H1 (cell line): ENCODE data around the gene CYTH1. TPM values are rescaled to one million over a fixed set of nuclear protein-coding genes. Genes with fewer than 3 reads are reported as not detected.
A peak's percentile ranks its signal among the peaks of the same experiment; 100 is the strongest.

Source experiments
- CTCF ChIA-PET: fragments of 300-600 bp; sonication (Branson Sonifier 250); formaldehyde crosslinking; loops from one replicate; lab custom pipeline; 2021; ENCODE audit not compliant: partially characterized antibody; lab: Charles Lee
- POLR2A ChIA-PET: fragments of 300-600 bp; sonication (Branson Sonifier 250); formaldehyde crosslinking; loops from one replicate; lab custom pipeline; 2021; ENCODE audit warnings: inconsistent platforms; ENCODE audit not compliant: partially characterized antibody; lab: Charles Lee
- DNase-seq, 2 experiments: peaks; one replicate each; pipeline versions ENCODE4 v3.0.0 to v3.0.0-alpha.2; 2010 to 2022; ENCODE audit warnings: low spot score in 2 of 2, low read depth in 1 of 2, mixed read lengths in 1 of 2
- FAIRE-seq: peaks from 2 replicates; lab custom pipeline; 2011; peaks lifted over from hg19 to GRCh38; lab: Jason Lieb, UNC
- H2AFZ ChIP-seq: 2 replicates; pipeline ENCODE4 v1.8.1; 2012; ENCODE audit warnings: low read length, inconsistent platforms
- H2AK5ac ChIP-seq: 2 replicates; pipeline ENCODE4 v1.6.1; 2013; ENCODE audit warnings: low read depth, low read length
- H2BK120ac ChIP-seq: replicated peaks from 2 replicates; pipeline ENCODE3; 2013; ENCODE audit warnings: low read depth, low read length, inconsistent platforms
- H2BK12ac ChIP-seq: 2 replicates; pipeline ENCODE4 v1.6.1; 2013; ENCODE audit warnings: low read depth, low read length
- H2BK15ac ChIP-seq: 2 replicates; pipeline ENCODE4 v1.6.1; 2013; ENCODE audit warnings: low read length
- H2BK20ac ChIP-seq: 2 replicates; pipeline ENCODE4 v1.6.1; 2013; ENCODE audit warnings: low read length
- H2BK5ac ChIP-seq: 2 replicates; pipeline ENCODE4 v1.6.1; 2013; ENCODE audit warnings: low read depth, low read length
- H3K14ac ChIP-seq: 2 replicates; pipeline ENCODE4 v1.6.1; 2013; ENCODE audit warnings: inconsistent platforms; ENCODE audit not compliant: insufficient read length
- H3K18ac ChIP-seq: 2 replicates; pipeline ENCODE4 v1.6.1; 2013; ENCODE audit warnings: low read length; ENCODE audit errors: extremely low read depth
- H3K23ac ChIP-seq: 2 replicates; pipeline ENCODE4 v1.6.1; 2013; ENCODE audit warnings: inconsistent platforms; ENCODE audit not compliant: insufficient read length
- H3K23me2 ChIP-seq: 2 replicates; pipeline ENCODE4 v1.6.1; 2013; ENCODE audit warnings: low read depth, low read length
- H3K27ac ChIP-seq: 2 replicates; pipeline ENCODE4 v1.6.1; 2011; ENCODE audit warnings: low read depth, low read length, inconsistent platforms
- H3K27me3 ChIP-seq, 4 experiments: replicated peaks in 1 of 4; 1 replicate in 1 of 4; 2 replicates in 3 of 4; pipeline versions ENCODE4 v1.6.1 to v1.8.1; 2011 to 2013; ENCODE audit warnings: low read length in 3 of 4, mild to moderate bottlenecking in 3 of 4, inconsistent platforms in 2 of 4, mixed read lengths in 2 of 4, moderate library complexity in 1 of 4; ENCODE audit not compliant: control insufficient read depth in 3 of 4, insufficient read depth in 3 of 4; ENCODE audit errors: extremely low read depth in 1 of 4
- H3K36me3 ChIP-seq, 4 experiments: 2 replicates each; pipeline versions ENCODE4 v1.6.1 to v1.8.1; 2011 to 2013; ENCODE audit warnings: mild to moderate bottlenecking in 4 of 4, low read length in 3 of 4, moderate library complexity in 2 of 4, control low read depth in 1 of 4, inconsistent platforms in 1 of 4; ENCODE audit not compliant: insufficient read depth in 4 of 4, control insufficient read depth in 2 of 4
- H3K4ac ChIP-seq: replicated peaks from 2 replicates; pipeline ENCODE3; 2013; ENCODE audit warnings: low read length, low read depth, mixed read lengths, inconsistent platforms; ENCODE audit not compliant: insufficient read length
- H3K4me1 ChIP-seq, 4 experiments: replicated peaks in 1 of 4; 1 replicate in 1 of 4; 2 replicates in 3 of 4; pipeline versions ENCODE4 v1.6.1 to v1.8.1; 2011 to 2013; ENCODE audit warnings: low read length in 3 of 4, inconsistent platforms in 2 of 4, mixed read lengths in 1 of 4; ENCODE audit not compliant: insufficient read depth in 4 of 4, control insufficient read depth in 3 of 4
- H3K4me2 ChIP-seq, 2 experiments: 2 replicates each; pipeline versions ENCODE4 v1.6.1 to v1.8.1; 2011 to 2013; ENCODE audit warnings: low read depth in 2 of 2, low read length in 2 of 2, control low read depth in 1 of 2, inconsistent platforms in 1 of 2, mild to moderate bottlenecking in 1 of 2; ENCODE audit not compliant: insufficient read depth in 1 of 2
- H3K4me3 ChIP-seq, 4 experiments: fragments of 200-600, 300-600 bp in 1 of 4; sonication (generic), shearing (Covaris generic), sonication (Bioruptor Twin) in 1 of 4; 2 replicates each; pipeline versions ENCODE4 v1.5.1 to v1.8.1; 2011 to 2016; ENCODE audit warnings: low read length in 4 of 4, low read depth in 3 of 4, control low read depth in 2 of 4, inconsistent platforms in 2 of 4, mild to moderate bottlenecking in 2 of 4, mixed read lengths in 1 of 4, moderate library complexity in 1 of 4; ENCODE audit not compliant: insufficient read depth in 2 of 4; ENCODE audit errors: extremely low read depth in 1 of 4
- H3K56ac ChIP-seq: replicated peaks from 2 replicates; pipeline ENCODE3; 2013; ENCODE audit warnings: low read depth, mild to moderate bottlenecking, mixed read lengths, low read length, inconsistent platforms; ENCODE audit not compliant: insufficient read length
- H3K79me1 ChIP-seq: 2 replicates; pipeline ENCODE4 v1.6.1; 2013; ENCODE audit warnings: low read depth, low read length, control low read depth
- H3K79me2 ChIP-seq, 2 experiments: 2 replicates each; pipeline versions ENCODE4 v1.6.1 to v1.8.1; 2012 to 2013; ENCODE audit warnings: low read length in 2 of 2, mild to moderate bottlenecking in 2 of 2, inconsistent platforms in 1 of 2; ENCODE audit not compliant: insufficient read depth in 2 of 2, control insufficient read depth in 1 of 2
- H3K9ac ChIP-seq, 4 experiments: replicated peaks in 1 of 4; 1 replicate in 1 of 4; 2 replicates in 3 of 4; pipeline versions ENCODE4 v1.6.1 to v1.8.1; 2011 to 2013; ENCODE audit warnings: low read depth in 3 of 4, low read length in 3 of 4, control low read depth in 2 of 4, mild to moderate bottlenecking in 2 of 4, moderate library complexity in 2 of 4, inconsistent platforms in 1 of 4; ENCODE audit errors: extremely low read depth in 1 of 4
- H3K9me3 ChIP-seq, 2 experiments: 2 replicates each; pipeline versions ENCODE4 v1.6.1 to v1.8.1; 2012 to 2013; ENCODE audit warnings: mild to moderate bottlenecking in 2 of 2, moderate library complexity in 2 of 2, control low read depth in 1 of 2, inconsistent platforms in 1 of 2, low read depth in 1 of 2, low read length in 1 of 2, mixed read lengths in 1 of 2; ENCODE audit not compliant: insufficient read depth in 2 of 2
- H4K20me1 ChIP-seq, 2 experiments: replicated peaks in 1 of 2; 2 replicates each; pipeline versions ENCODE3 to v1.8.1; 2011 to 2013; ENCODE audit warnings: inconsistent platforms in 2 of 2, low read length in 2 of 2, mild to moderate bottlenecking in 1 of 2; ENCODE audit not compliant: insufficient read depth in 2 of 2, control insufficient read depth in 1 of 2
- H4K5ac ChIP-seq: 2 replicates; pipeline ENCODE4 v1.6.1; 2013; ENCODE audit warnings: low read length, low read depth, mixed read lengths, inconsistent platforms; ENCODE audit not compliant: insufficient read length
- H4K8ac ChIP-seq: 2 replicates; pipeline ENCODE4 v1.8.0; 2013; ENCODE audit warnings: mild to moderate bottlenecking, moderate library complexity, low read length, inconsistent platforms; ENCODE audit not compliant: insufficient read depth; ENCODE audit errors: extremely low read depth
- H4K91ac ChIP-seq: replicated peaks from 2 replicates; pipeline ENCODE3; 2013; ENCODE audit warnings: low read length, mixed read lengths, inconsistent platforms; ENCODE audit not compliant: insufficient read length
- ASH2L ChIP-seq: fragments of 200-600, 300-600 bp; sonication (generic); IDR thresholded peaks from one replicate; pipeline ENCODE4 v1.7.1; 2017; ENCODE audit warnings: low read length
- ATF2 ChIP-seq: IDR thresholded peaks from 2 replicates; pipeline ENCODE4 v1.6.1; 2012; ENCODE audit warnings: low read length, inconsistent platforms
- CHD1 ChIP-seq: IDR thresholded peaks from 2 replicates; pipeline ENCODE4 v1.6.1; 2012; ENCODE audit warnings: low read depth, low read length, improper control_type of control experiment
- GABPA ChIP-seq: IDR thresholded peaks from 2 replicates; pipeline ENCODE4 v1.6.1; 2011; ENCODE audit warnings: mild to moderate bottlenecking, low read length, moderate library complexity, borderline replicate concordance; ENCODE audit not compliant: insufficient read depth
- POU5F1 ChIP-seq: IDR thresholded peaks from 2 replicates; pipeline ENCODE4 v1.6.1; 2011; ENCODE audit warnings: low read depth, mild to moderate bottlenecking, low read length, moderate library complexity
- RAD21 ChIP-seq, 2 experiments: IDR thresholded peaks in 1 of 2; conservative IDR thresholded peaks in 1 of 2; 2 replicates each; pipeline ENCODE4 v1.6.1; 2011; ENCODE audit warnings: low read depth in 2 of 2, low read length in 2 of 2, improper control_type of control experiment in 1 of 2, inconsistent platforms in 1 of 2, mild to moderate bottlenecking in 1 of 2, moderate library complexity in 1 of 2
- SUZ12 ChIP-seq: fragments of 200-600 bp; sonication (generic); IDR thresholded peaks from 2 replicates; pipeline ENCODE4 v1.6.1; 2012; ENCODE audit warnings: mild to moderate bottlenecking, inconsistent platforms, low read length, moderate library complexity, mixed read lengths
- WGBS, 2 experiments: shearing (Covaris generic) in 1 of 2; methylation state at CpG; one replicate each; pipeline versions ENCODE4 v1.1.6 to v1.1.7; 2013 to 2015; ENCODE audit warnings: low lambda C conversion rate in 2 of 2, mixed read lengths in 2 of 2, inconsistent platforms in 1 of 2, low coverage in 1 of 2, missing lambda C conversion rate in 1 of 2; ENCODE audit not compliant: insufficient replicate concordance in 2 of 2, insufficient coverage in 1 of 2, insufficient read length in 1 of 2; ENCODE audit errors: extremely low coverage in 1 of 2, missing lambda C conversion rate in 1 of 2; 5-methylcytosine and 5-hydroxymethylcytosine counted together
- polyA plus RNA-seq, 7 experiments: library from polyadenylated mRNA; depleted of rRNA in 3 of 7; stranded (reverse) in 5 of 7; unstranded in 2 of 7; fragments of >200 nt in 5 of 7; fragments of 200-250 nt in 2 of 7; gene quantifications; 1 replicate in 5 of 7; 2 replicates in 1 of 7; 4 replicates in 1 of 7; pipeline versions ENCODE4 v1.2.1 to v1.2.3, GENCODE V29; 2011 to 2013; ENCODE audit warnings: missing spikeins in 2 of 7, mixed read lengths in 2 of 7
- total RNA-seq: library from RNA; stranded (reverse); fragmentation: NEBNext Ultra II Directional; extraction: Animal tissue kit (Norgen Biotek cat#: 25700); gene quantifications from 2 replicates; pipeline ENCODE4 v1.2.1, GENCODE V29; 2021

The CYTH1 gene
- total and polyA plus RNA-seq, 2 of the 8 experiments (the other 6 are each of a cell fraction or from before 2014, with no cell fraction given), result 12.8 to 14.8 TPM

DNA sequence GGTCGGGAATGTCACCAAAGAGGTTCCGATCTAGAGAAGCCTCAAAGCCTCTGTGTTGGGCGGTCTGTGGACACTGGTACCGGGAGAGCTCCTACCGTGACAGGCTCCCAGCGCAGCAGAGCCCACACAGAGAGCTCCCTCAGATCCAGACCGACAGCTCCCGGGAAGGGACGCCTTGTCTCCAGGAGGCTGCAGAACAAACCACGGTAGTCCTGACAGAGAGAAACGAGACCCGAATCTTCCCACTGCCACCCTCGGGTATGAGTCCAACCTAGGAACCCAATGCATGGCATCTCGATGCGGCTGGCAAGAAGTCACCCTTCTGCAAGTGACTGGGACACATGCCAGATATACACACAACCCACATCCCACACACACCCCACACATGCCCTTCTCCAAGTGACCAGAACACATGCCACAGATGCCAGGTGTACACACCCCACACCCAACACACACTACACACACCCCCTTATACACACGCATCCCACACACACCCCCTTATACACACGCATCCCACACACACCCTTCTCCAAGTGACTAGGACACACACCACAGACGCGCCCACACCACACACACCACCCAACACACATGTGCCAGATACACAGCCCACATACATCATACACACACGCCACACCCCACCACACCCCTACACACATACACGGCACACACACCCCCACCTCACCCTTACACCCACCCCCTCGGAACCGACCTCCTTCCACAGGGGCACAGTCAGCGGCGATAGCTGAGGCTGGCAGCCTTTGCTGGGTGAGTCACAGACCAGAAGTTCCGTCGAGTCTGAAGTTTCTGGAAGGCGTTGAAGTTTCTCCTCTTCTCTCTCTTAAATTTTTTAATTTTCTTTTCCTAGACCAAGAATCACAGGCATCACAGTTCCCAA, 15.9 kb upstream of the CYTH1 start:
- H3K4me3 ChIP-seq, result no peak overlapping the region
- 88 to 100% methylated on average over 2 to 28 of the region's 28 CpGs for WGBS, 2 experiments
- H4K8ac ChIP-seq, result peak overlapping the region; percentile 29; the same call in 1 of the 2 replicates
- ChIA-PET CTCF (interaction anchor here (1.2 to 2.3 kb wide), 3 partner anchors 11 to 28 kb away, joined by 3 to 11 read pairs (median 4); no protein-coding TSS in a partner anchor), POLR2A (interaction anchor here (0.9 to 1.7 kb wide), 6 partner anchors 9 to 13 kb away, joined by 3 to 6 read pairs (median 4); no protein-coding TSS in a partner anchor)
- DNase-seq (no peak), FAIRE-seq (no peak)
- no peak overlapping the region for H3K56ac ChIP-seq
- H3K23ac ChIP-seq, result no peak overlapping the region
- no peak overlapping the region for H3K4me2 ChIP-seq
- no peak overlapping the region for H2BK12ac ChIP-seq
- H3K4ac ChIP-seq, result no peak overlapping the region
- H3K14ac ChIP-seq, result no peak overlapping the region
- H2BK15ac ChIP-seq, result no peak overlapping the region
- H3K9me3 ChIP-seq, result no peaks in the 10 kb centered on the region
- H3K79me1 ChIP-seq, result peaks cover 6% of the 10 kb centered on the region; the same call in 1 of the 2 replicates
- H3K9ac ChIP-seq, result no peak overlapping the region
- H2BK120ac ChIP-seq, result no peak overlapping the region
- no peak overlapping the region for H4K91ac ChIP-seq
- no peak overlapping the region for H3K27ac ChIP-seq
- H4K20me1 ChIP-seq, result peaks cover 13 to 15% of the 10 kb centered on the region in 2 experiments
- H3K79me2 ChIP-seq, result no peaks in the 10 kb centered on the region
- peaks cover 24 to 54% (median 42%) of the 10 kb centered on the region in 4 experiments for H3K36me3 ChIP-seq
- no peak overlapping the region for H2AFZ ChIP-seq
- H2BK5ac ChIP-seq, result no peak overlapping the region
- no peak overlapping the region for H2AK5ac ChIP-seq
- no peak overlapping the region for H2BK20ac ChIP-seq
- TF ChIP-seq GABPA, result no peak
- no peak for TF ChIP-seq RAD21 (IDR thresholded peaks at IDR 0.05 in 1 of 2, conservative IDR thresholded peaks at IDR 0.05 in 1 of 2; ENCODE audit: low read depth in 2 of 2, low read length in 2 of 2)
- no peak for TF ChIP-seq ATF2
- no peak for TF ChIP-seq POU5F1
- no peak for TF ChIP-seq ASH2L
- TF ChIP-seq SUZ12, result no peak
- no peak for TF ChIP-seq CHD1
- H3K23me2 ChIP-seq, result peaks cover 2% of the 10 kb centered on the region; the same call in 1 of the 2 replicates
- H4K5ac ChIP-seq, result no peak overlapping the region
- H3K18ac ChIP-seq, result no peak overlapping the region
- H3K27me3 ChIP-seq, result no peaks in the 10 kb centered on the region
- no peaks in the 10 kb centered on the region for H3K4me1 ChIP-seq
